ENCODE data around the gene LYZL1. TPM values are rescaled to one million over a fixed set of nuclear protein-coding genes. Genes with fewer than 3 reads are reported as not detected.

LYZL1 gene
- total and polyA plus RNA-seq, 2 of the 8 experiments (the other 6 are each of a cell fraction or from before 2014, with no cell fraction given), result not detected

GRCh38 chr10:29280488-29280840 lies 8.4 kb upstream of the LYZL1 start:
- Histone ChIP-seq H2AFZ (ENCODE audit: low read length) (no peak overlapping the region), H3K27me3 (replicated peaks in 1 of 4; ENCODE audit: control insufficient read depth in 3 of 4, extremely low read depth in 1 of 4, insufficient read depth in 3 of 4, low read length in 3 of 4) (no peaks in the 10 kb centered on the region), H3K27ac (ENCODE audit: low read depth, low read length) (no peak overlapping the region), H2BK120ac (replicated peaks; ENCODE audit: low read depth, low read length) (no peak overlapping the region), H4K5ac (ENCODE audit: insufficient read length, low read depth, low read length) (no peak overlapping the region), H4K20me1 (replicated peaks in 1 of 2; ENCODE audit: control insufficient read depth in 1 of 2, insufficient read depth in 2 of 2, low read length in 2 of 2) (no peaks in the 10 kb centered on the region), H3K23ac (ENCODE audit: insufficient read length) (no peak overlapping the region), H3K4me1 (replicated peaks in 1 of 4; ENCODE audit: control insufficient read depth in 3 of 4, insufficient read depth in 4 of 4, low read length in 3 of 4) (no peaks in the 10 kb centered on the region), H2BK5ac (ENCODE audit: low read depth, low read length) (no peak overlapping the region), H3K4me2 (ENCODE audit: insufficient read depth in 1 of 2, low read depth in 2 of 2, low read length in 2 of 2) (no peak overlapping the region), H3K79me2 (ENCODE audit: control insufficient read depth in 1 of 2, insufficient read depth in 2 of 2, low read length in 2 of 2) (no peaks in the 10 kb centered on the region), H3K4ac (replicated peaks; ENCODE audit: insufficient read length, low read depth, low read length) (no peak overlapping the region), H4K91ac (replicated peaks; ENCODE audit: insufficient read length, low read length) (no peak overlapping the region), H3K36me3 (ENCODE audit: control insufficient read depth in 2 of 4, insufficient read depth in 4 of 4, low read length in 3 of 4) (no peaks in the 10 kb centered on the region), H3K23me2 (ENCODE audit: low read depth, low read length) (no peaks in the 10 kb centered on the region), H2AK5ac (ENCODE audit: low read depth, low read length) (no peak overlapping the region), H3K56ac (replicated peaks; ENCODE audit: insufficient read length, low read depth, low read length) (no peak overlapping the region), H3K4me3 (ENCODE audit: extremely low read depth in 1 of 4, insufficient read depth in 2 of 4, low read depth in 3 of 4, low read length in 4 of 4) (no peak overlapping the region), H3K9me3 (ENCODE audit: insufficient read depth in 2 of 2, low read depth in 1 of 2, low read length in 1 of 2) (no peaks in the 10 kb centered on the region), H3K79me1 (ENCODE audit: low read depth, low read length) (no peaks in the 10 kb centered on the region), H2BK20ac (ENCODE audit: low read length) (no peak overlapping the region), H2BK15ac (ENCODE audit: low read length) (no peak overlapping the region), H3K14ac (ENCODE audit: insufficient read length) (no peak overlapping the region), H3K18ac (ENCODE audit: extremely low read depth, low read length) (no peak overlapping the region), H3K9ac (replicated peaks in 1 of 4; ENCODE audit: extremely low read depth in 1 of 4, low read depth in 3 of 4, low read length in 3 of 4) (no peak overlapping the region), H4K8ac (ENCODE audit: extremely low read depth, insufficient read depth, low read length) (no peak overlapping the region), H2BK12ac (ENCODE audit: low read depth, low read length) (no peak overlapping the region)
- FAIRE-seq, result no peak
- no peak for DNase-seq (ENCODE audit: low read depth in 1 of 2, low spot score in 2 of 2)
- ChIA-PET POLR2A (ENCODE audit: partially characterized antibody) (no interaction called here), CTCF (ENCODE audit: partially characterized antibody) (no interaction called here)
- WGBS, 2 experiments (ENCODE audit: extremely low coverage in 1 of 2, insufficient coverage in 1 of 2, insufficient read length in 1 of 2, insufficient replicate concordance in 2 of 2, low coverage in 1 of 2, low lambda C conversion rate in 2 of 2, missing lambda C conversion rate in 1 of 2), result 95% methylated on average over 3 of the region's 3 CpGs; no CpG with 5 or more reads in 1 of the 2 experiments
- TF ChIP-seq RNF2 (IDR thresholded peaks at IDR 0.05; ENCODE audit: borderline replicate concordance, low read depth, low read length, missing control alignments, poor library complexity, severe bottlenecking) (no peak), SUZ12 (IDR thresholded peaks at IDR 0.05; ENCODE audit: low read length) (no peak), CBX5 (IDR thresholded peaks at IDR 0.05; ENCODE audit: low read depth, low read length) (no peak), CBX8 (IDR thresholded peaks at IDR 0.05; ENCODE audit: borderline replicate concordance, low read depth, low read length) (no peak), RAD21 (IDR thresholded peaks at IDR 0.05 in 1 of 2, conservative IDR thresholded peaks at IDR 0.05 in 1 of 2; ENCODE audit: low read depth in 2 of 2, low read length in 2 of 2) (no peak), JUND (IDR thresholded peaks at IDR 0.05; ENCODE audit: low read length) (no peak), RXRA (IDR thresholded peaks at IDR 0.05; ENCODE audit: insufficient read depth, low read depth, low read length) (no peak), EGR1 (IDR thresholded peaks at IDR 0.05; ENCODE audit: borderline replicate concordance, low read depth, low read length) (no peak), BACH1 (IDR thresholded peaks at IDR 0.05; ENCODE audit: low read length) (no peak), CHD2 (IDR thresholded peaks at IDR 0.05; ENCODE audit: low read length) (no peak), SAP30 (IDR thresholded peaks at IDR 0.05; ENCODE audit: insufficient read depth, insufficient replicate concordance, low read length) (no peak), SIX5 (IDR thresholded peaks at IDR 0.05; ENCODE audit: low read depth, low read length) (no peak), TBP (IDR thresholded peaks at IDR 0.05; ENCODE audit: low read depth, low read length) (no peak), NRF1 (IDR thresholded peaks at IDR 0.05; ENCODE audit: low read depth, low read length) (no peak), BRCA1 (IDR thresholded peaks at IDR 0.05; ENCODE audit: low read depth, low read length) (no peak), RFX5 (IDR thresholded peaks at IDR 0.05; ENCODE audit: borderline replicate concordance, low read depth, low read length) (no peak)

All from H1 (cell line).